ENCODE results near the gene NPHP4.
"Not testable (repeated sequence)": the region's sequence is repeated elsewhere in the genome, so short reads cannot be mapped to it uniquely, and the experiment has no call there.

The NPHP4 gene

GRCh38 chr1:5934058-5934884, 58.0 kb downstream of the NPHP4 start:
- no peak for TF ChIP-seq SUZ12 (IDR thresholded peaks at IDR 0.05; ENCODE audit: extremely low read depth, insufficient read depth, insufficient read length)
- no peak for TF ChIP-seq YY1 (IDR thresholded peaks at IDR 0.05; ENCODE audit: insufficient read depth, insufficient read length)
- TF ChIP-seq ZNF274 (IDR thresholded peaks at IDR 0.05; ENCODE audit: low read depth, low read length): no peak
- Histone ChIP-seq H3K4me1 (ENCODE audit: insufficient read depth, insufficient read length) (no peaks in the 10 kb centered on the region), H3K9me3 (ENCODE audit: insufficient read depth, low read length) (peaks cover 8% of the 10 kb centered on the region; the same call in 1 of the 2 replicates), H3K9ac (ENCODE audit: insufficient read length, low read depth) (no peak overlapping the region), H3K4me3 (ENCODE audit: insufficient read length, low read depth) (no peak overlapping the region), H3K27me3 (ENCODE audit: insufficient read depth, insufficient read length) (no peaks in the 10 kb centered on the region), H3K36me3 (ENCODE audit: insufficient read depth, insufficient read length, low read length) (no peaks in the 10 kb centered on the region)
- no peak for DNase-seq (ENCODE audit: low read depth, low spot score)

DNA sequence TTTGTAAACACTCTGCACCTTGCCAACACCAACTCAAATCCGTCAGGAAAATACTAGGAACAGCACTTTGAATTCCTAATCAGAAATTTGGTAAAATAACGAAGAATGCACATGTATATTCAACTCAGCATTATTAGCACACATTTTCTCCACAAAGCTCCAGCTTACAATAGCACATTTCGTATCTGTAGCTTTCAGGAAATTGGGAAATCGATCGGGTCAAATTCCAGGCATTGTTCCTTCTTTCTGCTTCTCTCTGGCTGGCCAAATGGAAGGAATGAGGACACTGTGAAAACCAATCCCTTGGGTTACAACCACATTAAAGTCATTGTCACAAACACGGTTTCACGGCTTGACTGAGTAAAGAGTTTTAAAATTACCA, 58.6 kb downstream of the NPHP4 start:
- DNase-seq (ENCODE audit: low read depth, low spot score): no peak
- Histone ChIP-seq H3K4me1 (ENCODE audit: insufficient read depth, insufficient read length) (no peaks in the 10 kb centered on the region), H3K4me3 (ENCODE audit: insufficient read length, low read depth) (no peak overlapping the region), H3K36me3 (ENCODE audit: insufficient read depth, insufficient read length, low read length) (no peaks in the 10 kb centered on the region), H3K9ac (ENCODE audit: insufficient read length, low read depth) (no peak overlapping the region), H3K9me3 (ENCODE audit: insufficient read depth, low read length) (peaks cover 8% of the 10 kb centered on the region; the same call in 1 of the 2 replicates), H3K27me3 (ENCODE audit: insufficient read depth, insufficient read length) (no peaks in the 10 kb centered on the region)
- no peak for TF ChIP-seq SUZ12 (IDR thresholded peaks at IDR 0.05; ENCODE audit: extremely low read depth, insufficient read depth, insufficient read length)
- TF ChIP-seq YY1 (IDR thresholded peaks at IDR 0.05; ENCODE audit: insufficient read depth, insufficient read length): no peak
- no peak for TF ChIP-seq ZNF274 (IDR thresholded peaks at IDR 0.05; ENCODE audit: low read depth, low read length)

- H3K27me3 ChIP-seq (ENCODE audit: insufficient read depth, insufficient read length): no peaks in the 10 kb centered on the region
- H3K9ac ChIP-seq (ENCODE audit: insufficient read length, low read depth): no peak overlapping the region
- H3K4me1 ChIP-seq (ENCODE audit: insufficient read depth, insufficient read length): no peaks in the 10 kb centered on the region
- H3K9me3 ChIP-seq (ENCODE audit: insufficient read depth, low read length): peaks cover 8% of the 10 kb centered on the region; the same call in 1 of the 2 replicates
- no peak overlapping the region for H3K4me3 ChIP-seq (ENCODE audit: insufficient read length, low read depth)
- no peak for TF ChIP-seq SUZ12 (IDR thresholded peaks at IDR 0.05; ENCODE audit: extremely low read depth, insufficient read depth, insufficient read length)
- TF ChIP-seq ZNF274 (IDR thresholded peaks at IDR 0.05; ENCODE audit: low read depth, low read length): no peak
- TF ChIP-seq YY1 (IDR thresholded peaks at IDR 0.05; ENCODE audit: insufficient read depth, insufficient read length): no peak
- H3K36me3 ChIP-seq (ENCODE audit: insufficient read depth, insufficient read length, low read length): no peaks in the 10 kb centered on the region
- no peak for DNase-seq (ENCODE audit: low read depth, low spot score)
Observed at GRCh38 chr1:5933050-5933449, 59.2 kb downstream of the NPHP4 start.

DNA sequence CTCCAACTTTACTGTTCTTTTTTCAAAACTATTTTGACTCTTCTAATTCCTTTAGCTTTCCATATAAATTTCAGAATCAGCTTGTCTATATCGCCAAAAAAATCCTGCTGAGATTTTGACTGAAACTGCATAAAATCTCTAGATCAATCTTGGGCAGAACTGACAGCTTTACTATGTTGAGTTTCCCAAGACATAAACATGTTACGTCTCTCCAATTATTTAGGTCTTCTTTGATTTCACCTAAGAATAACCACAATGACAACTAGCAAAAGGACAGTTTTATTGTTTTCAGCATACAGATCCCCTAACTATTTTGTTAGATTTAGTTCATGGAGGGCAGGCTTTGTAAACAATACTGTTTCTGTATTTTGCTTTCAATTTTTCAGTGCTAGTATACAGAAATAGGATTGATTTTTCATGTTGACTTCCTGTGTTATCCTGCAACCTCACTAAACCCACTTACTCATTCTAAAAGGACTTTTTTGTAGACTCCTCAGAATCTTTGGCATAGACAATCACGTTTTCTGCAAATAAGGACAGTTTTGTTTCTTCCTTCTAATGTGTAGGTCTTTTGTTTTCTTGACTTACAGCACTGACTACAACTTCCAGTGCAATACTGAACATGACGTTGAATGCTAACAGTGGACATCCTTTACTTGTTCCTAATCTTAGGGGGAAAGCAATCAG, 63.4 kb downstream of the NPHP4 start:
- H3K4me1 ChIP-seq (ENCODE audit: insufficient read depth, insufficient read length): no peaks in the 10 kb centered on the region
- DNase-seq (ENCODE audit: low read depth, low spot score): no peak
- H3K4me3 ChIP-seq (ENCODE audit: insufficient read length, low read depth): no peak overlapping the region
- no peak overlapping the region for H3K9ac ChIP-seq (ENCODE audit: insufficient read length, low read depth)
- no peaks in the 10 kb centered on the region for H3K27me3 ChIP-seq (ENCODE audit: insufficient read depth, insufficient read length)
- TF ChIP-seq YY1 (IDR thresholded peaks at IDR 0.05; ENCODE audit: insufficient read depth, insufficient read length) (no peak), ZNF274 (IDR thresholded peaks at IDR 0.05; ENCODE audit: low read depth, low read length) (no peak), SUZ12 (IDR thresholded peaks at IDR 0.05; ENCODE audit: extremely low read depth, insufficient read depth, insufficient read length) (no peak)
- no peaks in the 10 kb centered on the region for H3K9me3 ChIP-seq (ENCODE audit: insufficient read depth, low read length)
- no peaks in the 10 kb centered on the region for H3K36me3 ChIP-seq (ENCODE audit: insufficient read depth, insufficient read length, low read length)

DNA sequence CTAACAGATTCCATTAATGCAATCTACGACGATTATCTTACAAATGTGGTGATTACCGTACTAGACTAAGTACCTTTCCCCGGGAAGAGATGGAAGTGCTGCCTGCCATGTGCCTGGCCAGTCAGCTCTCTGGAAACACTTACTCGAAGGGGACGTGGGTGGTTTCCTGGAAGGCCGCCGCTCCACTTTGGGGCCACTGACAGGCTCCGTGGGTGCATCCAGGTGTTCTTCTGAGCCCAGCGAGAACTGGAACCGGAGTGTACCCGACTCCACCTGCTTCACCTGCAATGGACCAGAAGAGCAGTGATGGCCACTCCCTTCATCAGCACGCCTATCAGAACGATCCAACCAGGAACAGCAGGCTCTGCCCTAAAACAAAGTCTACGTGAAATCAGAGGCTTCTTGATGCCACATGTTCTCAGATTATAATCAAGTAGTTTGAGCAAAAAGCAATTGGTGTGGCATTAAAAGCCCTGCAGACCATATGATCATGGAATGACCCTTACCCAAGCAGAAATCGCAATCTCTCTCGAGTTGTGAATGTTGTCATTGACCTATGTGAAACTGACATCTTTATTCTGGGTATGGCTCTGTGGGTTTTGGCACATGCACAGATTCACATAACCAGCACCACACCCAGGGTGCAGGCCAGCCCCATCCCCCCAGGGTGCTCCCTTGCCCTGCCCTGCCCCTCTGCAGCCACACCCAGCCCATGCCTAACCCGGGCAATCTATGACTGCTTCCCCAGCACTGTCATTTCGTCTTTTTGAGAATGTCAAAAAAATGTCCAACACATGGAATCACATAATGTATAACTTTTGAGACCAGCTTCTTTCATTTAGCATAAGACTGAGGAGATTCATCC, 64.5 kb downstream of the NPHP4 start:
- no peaks in the 10 kb centered on the region for H3K9me3 ChIP-seq (ENCODE audit: insufficient read depth, low read length)
- DNase-seq (ENCODE audit: low read depth, low spot score): no peak
- no peaks in the 10 kb centered on the region for H3K27me3 ChIP-seq (ENCODE audit: insufficient read depth, insufficient read length)
- no peak overlapping the region for H3K9ac ChIP-seq (ENCODE audit: insufficient read length, low read depth)
- no peaks in the 10 kb centered on the region for H3K4me1 ChIP-seq (ENCODE audit: insufficient read depth, insufficient read length)
- TF ChIP-seq ZNF274 (IDR thresholded peaks at IDR 0.05; ENCODE audit: low read depth, low read length): no peak
- TF ChIP-seq YY1 (IDR thresholded peaks at IDR 0.05; ENCODE audit: insufficient read depth, insufficient read length): no peak
- TF ChIP-seq SUZ12 (IDR thresholded peaks at IDR 0.05; ENCODE audit: extremely low read depth, insufficient read depth, insufficient read length): no peak
- H3K4me3 ChIP-seq (ENCODE audit: insufficient read length, low read depth): no peak overlapping the region
- no peaks in the 10 kb centered on the region for H3K36me3 ChIP-seq (ENCODE audit: insufficient read depth, insufficient read length, low read length)

- H3K9me3 ChIP-seq (ENCODE audit: insufficient read depth, low read length): no peaks in the 10 kb centered on the region
- no peaks in the 10 kb centered on the region for H3K36me3 ChIP-seq (ENCODE audit: insufficient read depth, insufficient read length, low read length)
- no peak for DNase-seq (ENCODE audit: low read depth, low spot score)
- no peaks in the 10 kb centered on the region for H3K4me1 ChIP-seq (ENCODE audit: insufficient read depth, insufficient read length)
- TF ChIP-seq SUZ12 (IDR thresholded peaks at IDR 0.05; ENCODE audit: extremely low read depth, insufficient read depth, insufficient read length) (no peak), YY1 (IDR thresholded peaks at IDR 0.05; ENCODE audit: insufficient read depth, insufficient read length) (no peak), ZNF274 (IDR thresholded peaks at IDR 0.05; ENCODE audit: low read depth, low read length) (no peak)
- no peak overlapping the region for H3K9ac ChIP-seq (ENCODE audit: insufficient read length, low read depth)
- no peaks in the 10 kb centered on the region for H3K27me3 ChIP-seq (ENCODE audit: insufficient read depth, insufficient read length)
- H3K4me3 ChIP-seq (ENCODE audit: insufficient read length, low read depth): no peak overlapping the region
Observed at GRCh38 chr1:5926686-5927435, 65.4 kb downstream of the NPHP4 start.

DNA sequence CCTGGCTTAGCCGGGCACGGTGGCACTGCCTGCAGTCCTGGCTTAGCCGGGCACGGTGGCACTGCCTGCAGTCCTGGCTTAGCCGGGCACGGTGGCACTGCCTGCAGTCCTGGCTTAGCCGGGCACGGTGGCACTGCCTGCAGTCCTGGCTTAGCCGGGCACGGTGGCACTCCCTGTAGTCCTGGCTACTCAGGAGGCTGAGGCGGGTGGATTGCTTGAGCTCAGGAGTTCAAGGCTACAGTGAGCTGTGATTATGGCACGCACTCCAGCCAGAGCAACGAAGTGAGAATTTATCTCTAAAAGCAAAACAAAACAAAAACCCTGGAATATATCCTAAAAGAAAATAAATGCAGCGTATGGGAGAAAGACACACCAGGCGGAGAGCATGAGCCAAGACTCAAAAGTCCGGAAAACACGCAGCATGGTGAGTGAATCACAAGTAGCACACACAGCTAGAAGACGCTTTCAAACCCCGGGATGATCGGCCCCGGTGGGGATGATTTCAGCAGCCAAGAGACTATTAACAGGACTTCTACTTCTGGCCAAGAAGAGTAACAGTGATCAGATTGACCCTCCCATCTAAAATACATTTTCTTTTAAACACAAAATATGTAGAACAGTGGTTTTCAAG, 69.4 kb downstream of the NPHP4 start:
- not testable (repeated sequence) for H3K36me3 ChIP-seq (ENCODE audit: insufficient read depth, insufficient read length, low read length); H3K4me1 ChIP-seq (ENCODE audit: insufficient read depth, insufficient read length); H3K27me3 ChIP-seq (ENCODE audit: insufficient read depth, insufficient read length); H3K9ac ChIP-seq (ENCODE audit: insufficient read length, low read depth); H3K9me3 ChIP-seq (ENCODE audit: insufficient read depth, low read length); DNase-seq (ENCODE audit: low read depth, low spot score); H3K4me3 ChIP-seq (ENCODE audit: insufficient read length, low read depth)
